Globus pallidus (tissue), 1 donor: ENCODE results near the gene SPON1.
A peak's percentile ranks its signal among the peaks of the same experiment; 100 is the strongest.
"Not testable (repeated sequence)": the region's sequence is repeated elsewhere in the genome, so short reads cannot be mapped to it uniquely, and the experiment has no call there.

ENCODE experiments used
- DNase-seq: peaks from one replicate; pipeline ENCODE4 v3.0.0-alpha.2; 2015; ENCODE audit warnings: low spot score

Gene SPON1

GRCh38 chr11:14124886-14125285 is 162.4 kb downstream of the SPON1 start:
- peak; percentile 47 for DNase-seq

DNA sequence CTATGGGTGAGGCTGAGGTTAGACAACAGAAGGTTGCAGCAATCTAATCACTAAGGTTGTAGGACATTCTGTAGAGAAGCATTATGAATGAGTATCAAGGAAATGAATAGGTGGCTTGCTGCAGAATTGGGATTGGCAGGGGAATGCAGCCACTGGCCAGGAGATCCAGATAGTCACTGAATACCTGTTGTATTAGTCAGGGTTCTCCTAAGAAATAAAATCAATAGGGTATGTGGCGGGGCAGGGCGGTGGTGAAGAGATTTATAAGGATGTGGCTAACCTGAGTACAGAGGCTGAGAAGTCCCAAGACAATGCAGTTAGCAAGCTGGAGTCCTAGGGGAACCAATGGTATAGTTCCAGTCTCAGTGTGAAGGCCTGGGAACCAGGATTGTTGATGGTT is 163.0 kb downstream of the SPON1 start:
- no peak for DNase-seq

DNA sequence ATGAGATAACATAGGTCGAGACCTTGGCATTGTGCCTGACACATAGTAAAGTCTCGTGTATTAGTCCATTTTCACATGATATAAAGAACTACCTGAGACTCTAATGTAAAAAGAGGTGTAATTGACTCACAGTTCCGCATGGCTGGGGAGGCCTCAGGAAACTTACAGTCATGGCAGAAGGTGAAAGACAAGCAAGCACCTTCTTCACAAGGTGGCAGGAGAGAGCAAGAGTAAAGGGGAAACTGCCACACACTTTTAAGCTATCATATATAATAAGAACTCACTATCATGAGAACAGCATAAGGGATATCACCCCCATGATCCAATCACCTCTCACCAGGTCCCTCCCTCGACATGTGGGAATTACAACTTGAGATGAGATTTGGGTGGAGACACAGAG is 165.2 kb downstream of the SPON1 start:
- no peak for DNase-seq

- no peak for DNase-seq
These were observed 169.8 kb downstream of the SPON1 start for GRCh38 chr11:14132312-14132711.

DNA sequence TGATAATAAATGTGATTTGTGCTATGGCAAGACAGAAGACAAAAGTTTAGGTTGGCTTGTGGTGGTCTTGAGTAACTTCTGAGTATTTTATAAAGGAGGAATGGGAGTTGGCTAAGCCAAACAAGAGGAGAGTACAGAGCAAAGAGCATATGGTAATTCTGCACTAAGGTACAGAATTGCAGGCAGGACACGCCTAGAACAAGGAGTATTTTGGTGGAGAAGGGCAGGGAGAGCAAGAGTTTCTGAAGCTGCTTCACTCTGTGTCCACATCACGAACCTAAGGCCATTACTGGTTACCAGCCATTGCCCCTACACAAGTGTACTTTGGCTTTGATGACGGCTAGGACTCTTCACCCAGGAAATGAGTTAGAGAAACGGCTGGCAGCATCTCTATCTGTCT is 170.9 kb downstream of the SPON1 start:
- no peak for DNase-seq

GRCh38 chr11:14136561-14136960 is 174.0 kb downstream of the SPON1 start:
- DNase-seq: no peak

GRCh38 chr11:14137284-14137683 is 174.8 kb downstream of the SPON1 start:
- no peak for DNase-seq

GRCh38 chr11:14140991-14141390 is 178.5 kb downstream of the SPON1 start:
- no peak for DNase-seq

DNA sequence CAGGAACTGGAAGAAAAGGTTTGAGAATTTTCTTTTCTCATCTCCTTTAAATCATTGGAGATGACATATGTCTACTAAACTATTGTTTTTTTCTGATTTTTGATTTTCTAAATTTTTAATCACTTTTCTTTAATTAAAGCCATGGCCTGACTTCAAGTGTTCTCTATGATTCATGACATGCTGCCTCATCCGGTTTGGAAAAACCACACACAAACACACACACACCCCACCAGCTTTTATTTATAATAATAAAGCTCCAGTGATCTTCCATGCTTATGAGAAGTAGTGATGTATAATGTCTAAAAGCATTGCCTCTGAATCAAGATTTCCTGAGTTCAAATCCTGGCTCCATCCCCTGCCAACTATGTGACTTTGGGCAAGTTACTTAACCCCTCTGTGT is 179.2 kb downstream of the SPON1 start:
- no peak for DNase-seq

DNA sequence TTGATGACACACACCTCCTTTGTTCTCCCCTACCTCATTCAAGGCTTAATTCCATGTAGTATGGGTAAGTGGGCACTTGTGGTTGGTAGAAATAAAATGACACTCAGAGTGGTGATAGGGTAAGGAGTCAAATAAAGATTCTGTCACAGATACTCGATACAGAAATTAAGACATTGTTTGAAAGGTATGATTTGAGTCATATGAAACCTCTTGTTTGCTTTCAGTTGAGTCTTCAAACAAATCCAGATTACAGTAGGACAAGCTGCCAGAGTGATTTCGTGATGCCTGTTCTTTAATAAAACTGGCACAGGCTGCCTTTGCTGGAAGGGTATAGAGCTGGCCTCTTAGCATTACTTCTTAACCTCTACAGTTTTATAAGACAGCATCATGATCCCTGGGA is 182.4 kb downstream of the SPON1 start:
- no peak for DNase-seq

DNA sequence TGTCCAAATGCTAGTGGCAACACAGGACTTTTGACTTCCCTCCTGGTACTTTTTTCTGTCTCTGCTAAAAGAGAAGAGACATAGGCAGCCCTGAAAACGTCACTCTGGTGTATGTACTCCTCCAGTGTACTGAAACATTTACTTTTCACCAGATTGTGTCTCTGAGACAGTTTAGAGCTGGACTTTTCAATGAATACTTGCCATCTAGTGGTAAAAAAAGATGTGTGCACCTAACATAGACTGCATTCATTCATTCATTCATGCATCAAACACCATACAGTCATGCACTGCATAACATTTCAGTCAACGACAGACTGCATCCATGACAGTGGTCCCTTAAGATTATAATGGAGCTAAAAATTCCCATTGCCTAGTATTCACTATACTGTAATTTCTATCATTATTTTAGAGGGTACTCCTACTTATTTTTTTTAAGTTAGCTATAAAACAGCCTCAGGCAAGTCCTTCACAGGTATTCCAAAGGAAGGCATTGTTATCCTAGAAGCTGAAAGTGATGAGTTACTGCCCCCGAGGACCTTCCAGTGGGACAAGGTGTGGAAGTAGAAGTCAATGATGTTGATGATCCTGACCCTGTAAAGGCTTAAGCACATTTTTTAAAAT is 186.2 kb downstream of the SPON1 start:
- DNase-seq: no peak

- no peak for DNase-seq
These were observed 187.2 kb downstream of the SPON1 start for GRCh38 chr11:14149683-14150082.

DNA sequence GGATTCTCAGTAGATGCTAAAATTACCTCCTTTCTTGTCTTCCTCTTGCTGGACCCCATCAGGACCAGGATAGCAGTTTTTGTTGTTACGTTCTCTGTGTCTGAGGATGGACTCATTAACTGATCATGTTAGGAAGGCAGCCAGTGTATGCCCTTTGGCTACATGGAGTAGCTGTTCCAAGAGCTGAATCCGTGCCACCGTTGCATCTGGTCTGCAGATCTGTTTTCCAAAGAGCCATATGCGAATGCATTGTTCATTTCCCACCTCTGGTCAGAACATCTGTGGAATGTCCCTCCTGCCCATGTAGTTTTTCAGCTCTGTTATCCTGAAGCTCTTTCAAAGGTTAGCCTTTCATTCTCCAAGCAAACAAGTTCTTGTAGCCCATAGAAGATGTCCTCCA is 188.4 kb downstream of the SPON1 start:
- no peak for DNase-seq

DNA sequence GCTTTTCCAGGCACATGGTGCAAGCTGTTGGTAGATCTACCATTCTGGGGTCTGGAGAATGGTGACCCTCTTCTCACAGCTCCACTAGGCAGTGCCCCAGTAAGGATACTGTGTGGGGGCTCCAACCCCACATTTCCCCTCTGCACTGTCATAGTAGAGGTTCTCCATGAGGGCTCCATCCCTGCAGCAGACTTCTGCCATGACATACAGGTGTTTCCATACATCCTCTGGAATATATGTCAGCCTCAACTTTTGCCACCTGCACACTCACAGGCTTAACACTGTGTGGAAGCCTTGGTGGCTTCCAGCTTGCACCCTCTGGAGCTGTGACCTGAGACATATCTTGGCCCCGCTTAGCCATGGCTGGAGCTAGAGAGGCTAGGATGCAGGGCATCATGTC is 191.6 kb downstream of the SPON1 start:
- DNase-seq: not testable (repeated sequence)

DNA sequence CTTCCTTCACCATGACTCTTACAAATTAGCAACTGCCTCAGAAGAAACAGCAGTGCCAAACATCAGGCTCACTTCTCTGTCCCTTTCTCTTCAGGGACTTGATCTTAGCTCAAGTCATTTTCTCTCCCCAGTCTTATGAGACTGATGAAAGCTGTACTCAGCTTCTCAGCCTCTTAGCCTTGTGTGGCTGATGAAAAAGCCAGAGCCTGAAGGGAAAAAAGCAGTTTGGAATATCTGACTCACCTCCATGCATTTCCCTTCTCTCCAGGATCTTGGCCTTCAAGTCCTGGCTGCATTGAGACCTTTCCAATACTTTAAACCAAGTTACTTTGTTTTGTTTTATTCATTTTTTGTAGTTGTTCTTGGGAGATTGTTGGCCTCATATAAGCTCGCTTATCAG is 195.9 kb downstream of the SPON1 start:
- DNase-seq: no peak

GRCh38 chr11:14163576-14163975 is 201.1 kb downstream of the SPON1 start:
- no peak for DNase-seq

DNA sequence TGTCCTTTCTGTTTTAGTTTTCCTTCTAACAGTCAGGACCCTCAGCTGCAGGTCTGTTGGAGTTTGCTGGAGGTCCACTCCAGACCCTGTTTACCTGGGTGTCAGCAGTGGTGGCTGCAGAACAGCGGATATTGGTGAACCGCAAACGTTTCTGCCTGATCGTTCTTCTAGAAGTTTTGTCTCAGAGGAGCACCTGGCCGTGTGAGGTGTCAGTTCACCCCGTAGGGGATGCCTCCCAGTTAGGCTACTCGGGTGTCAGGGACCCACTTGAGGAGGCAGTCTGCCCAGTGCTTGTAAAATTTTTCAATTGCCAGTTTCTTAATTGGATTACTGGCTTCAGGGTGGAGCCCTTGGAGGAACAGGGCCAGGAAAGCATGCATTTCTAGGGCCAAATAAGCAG is 211.2 kb downstream of the SPON1 start:
- DNase-seq: not testable (repeated sequence)

DNA sequence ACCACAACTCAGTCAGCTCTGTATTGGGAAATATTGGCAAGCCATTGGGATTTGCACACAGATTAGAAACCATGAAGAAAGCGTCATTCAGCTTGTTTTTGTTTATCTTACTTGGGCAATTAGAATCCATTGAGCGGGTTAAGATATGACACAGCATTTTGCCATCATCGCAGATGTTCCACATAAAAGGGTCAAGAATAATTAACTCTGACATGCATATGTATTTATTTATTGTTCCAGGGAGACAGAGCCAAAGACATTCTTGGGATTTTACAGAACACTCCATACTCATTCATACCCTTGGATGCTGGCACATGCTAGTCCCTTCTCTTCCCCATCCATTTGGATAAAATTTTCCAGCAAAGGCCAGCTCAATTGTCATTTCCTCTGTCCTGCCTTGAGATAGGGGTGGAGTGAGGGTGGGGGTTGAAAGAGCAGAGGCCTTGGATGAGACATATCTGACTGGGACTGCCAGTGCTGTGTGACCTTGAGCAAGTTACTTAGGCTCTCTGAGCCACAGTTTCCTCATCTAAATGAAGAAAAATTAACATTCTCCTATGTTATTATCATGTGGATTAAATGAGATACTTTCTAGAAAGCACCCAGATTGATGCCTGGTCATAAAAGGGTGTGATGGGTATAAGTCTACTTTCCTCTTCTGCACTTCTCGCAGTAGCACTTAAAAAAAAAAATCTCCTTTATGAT is 216.7 kb downstream of the SPON1 start:
- DNase-seq: no peak

DNA sequence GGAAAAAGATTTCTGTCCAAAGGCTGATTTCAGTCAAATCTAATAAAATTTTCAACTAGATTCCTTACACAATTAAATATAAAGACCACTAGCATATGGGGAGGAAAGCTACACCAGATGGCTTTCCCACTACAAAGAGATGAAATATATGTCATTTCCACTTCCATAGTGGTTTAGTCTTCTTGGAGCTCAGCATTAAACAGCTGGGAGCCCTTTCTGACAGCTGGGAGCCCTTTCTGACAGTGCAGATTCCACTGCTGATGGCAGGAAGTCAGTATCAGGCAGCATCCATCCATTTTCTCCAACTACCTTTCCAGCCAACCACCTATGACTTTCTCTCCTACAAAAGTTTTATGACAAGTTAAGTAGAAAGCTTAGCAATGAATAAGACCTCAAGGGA is 218.6 kb downstream of the SPON1 start:
- DNase-seq: no peak

DNA sequence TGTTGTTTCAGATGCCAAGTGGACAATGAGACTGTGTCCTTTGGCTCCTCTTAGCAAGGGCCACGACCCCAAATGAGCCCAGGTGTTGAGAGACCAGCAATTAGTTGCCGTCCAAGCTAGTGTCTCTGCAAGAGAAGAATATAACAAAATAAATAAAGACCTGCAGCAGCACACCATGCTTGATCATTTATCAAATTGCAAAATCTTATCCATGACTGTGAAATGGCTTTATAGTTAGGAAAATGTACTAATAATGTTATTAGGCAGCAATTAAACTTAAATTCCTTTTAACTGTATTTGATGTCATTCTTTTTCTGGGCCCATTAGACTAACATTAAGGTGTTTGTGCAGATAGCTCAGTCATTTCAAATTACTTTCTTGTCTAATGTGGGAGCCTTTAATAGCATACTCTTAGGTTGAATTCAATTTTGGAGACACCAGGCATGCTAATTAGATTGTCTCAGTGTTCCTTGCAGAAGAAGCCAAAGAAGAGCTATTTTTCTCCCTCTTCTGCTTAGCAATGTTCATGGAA is 220.4 kb downstream of the SPON1 start:
- DNase-seq: no peak

DNA sequence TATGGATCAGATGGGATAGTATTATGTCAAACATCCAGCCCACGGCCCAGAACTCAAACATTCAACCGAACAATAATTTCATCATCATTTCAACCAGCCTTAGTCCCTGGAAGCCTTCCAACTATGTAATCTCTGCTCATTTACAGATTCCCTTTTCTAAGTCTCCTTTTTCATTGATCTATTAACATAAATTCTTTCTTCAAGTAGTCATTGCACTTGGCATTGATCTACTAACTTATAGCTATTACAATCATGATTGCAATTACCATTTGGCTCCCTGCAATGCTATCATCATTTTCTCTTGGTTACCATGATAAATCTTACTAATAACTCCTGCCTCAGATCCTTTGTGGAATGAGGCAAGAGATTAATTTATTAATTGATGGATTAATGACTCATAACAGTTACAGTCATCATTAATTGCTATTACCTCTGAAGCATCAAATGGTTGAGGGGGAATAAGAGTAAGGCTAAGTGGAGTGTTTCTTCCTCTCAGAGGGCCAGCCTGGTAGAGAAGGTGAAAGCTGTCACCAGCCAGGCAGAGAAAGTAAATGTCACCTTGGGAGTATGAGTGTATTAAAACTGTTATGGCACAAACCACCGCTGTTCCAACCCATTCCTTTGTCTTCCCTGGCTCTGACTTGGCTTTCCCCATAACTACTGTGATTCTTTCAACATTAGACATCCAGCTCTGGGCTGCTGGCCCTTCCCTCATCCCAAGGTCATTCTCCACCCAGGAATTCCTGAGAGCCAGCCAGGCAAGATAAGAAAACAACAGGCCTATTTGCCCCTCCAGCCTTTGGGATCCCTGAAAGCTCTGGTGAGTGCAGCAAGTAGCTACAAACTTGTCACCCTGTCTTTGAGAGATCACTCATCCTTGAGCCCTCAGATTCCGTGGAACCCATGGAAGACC is 221.8 kb downstream of the SPON1 start:
- DNase-seq: no peak

DNA sequence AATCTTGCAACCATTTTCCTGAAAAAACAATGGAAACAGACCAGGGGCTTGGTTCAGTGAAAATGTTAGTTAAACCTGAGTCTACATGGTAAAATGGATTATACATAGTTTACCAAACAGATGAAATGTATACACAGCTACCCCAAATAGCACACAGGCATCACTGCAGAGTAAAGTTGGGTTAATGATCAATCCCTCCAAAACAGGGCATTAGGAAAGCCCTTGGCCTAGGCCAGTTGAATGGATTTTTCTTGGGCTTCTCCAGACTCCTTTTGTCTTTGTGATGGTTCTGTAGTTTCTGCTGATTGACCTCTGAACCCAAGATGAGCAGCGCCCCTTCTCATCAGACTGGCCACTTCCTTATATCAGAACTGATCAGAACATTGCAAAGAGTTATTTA is 222.9 kb downstream of the SPON1 start:
- no peak for DNase-seq
